HEK293 (cell line): ENCODE results near the gene FUT8.

Experiments used
- CTCF ChIA-PET: fragments of 350-600 bp; formaldehyde crosslinking; extraction: SDS; loops from one replicate; lab custom pipeline; 2021; ENCODE audit warnings: antibody characterized with exemption; lab: Yijun Ruan, JAX
- POLR2A ChIA-PET: fragments of 300-600 bp; formaldehyde crosslinking; extraction: SDS; loops from one replicate; lab custom pipeline; 2020; ENCODE audit warnings: antibody characterized with exemption, inconsistent platforms; lab: Yijun Ruan, JAX
- H3K27ac ChIP-seq: fragments of 200-500 bp; sonication (Bioruptor generic); 2 replicates; pipeline ENCODE4 v1.5.1; 2014; ENCODE audit warnings: low read depth, low read length, control low read depth, inconsistent platforms; ENCODE audit errors: extremely low read depth
- H3K36me3 ChIP-seq, 2 experiments: fragments of 200-500 bp in 1 of 2; sonication (Bioruptor generic) in 1 of 2; 1 replicate in 1 of 2; 2 replicates in 1 of 2; pipeline ENCODE4 v1.5.1; 2014 to 2017; ENCODE audit warnings: inconsistent platforms in 2 of 2, low read length in 2 of 2; ENCODE audit not compliant: control insufficient read depth in 2 of 2, insufficient read depth in 1 of 2
- H3K4me1 ChIP-seq: fragments of 200-500 bp; sonication (Bioruptor generic); 2 replicates; pipeline ENCODE4 v1.5.1; 2014; ENCODE audit warnings: mild to moderate bottlenecking, low read length, inconsistent platforms; ENCODE audit not compliant: control insufficient read depth, insufficient read depth
- H3K4me3 ChIP-seq: 2 replicates; pipeline ENCODE4 v1.5.1; 2011; ENCODE audit warnings: low read depth, mild to moderate bottlenecking, control low read depth, low read length, moderate library complexity
- H3K9me3 ChIP-seq: fragments of 200-500 bp; sonication (Bioruptor generic); 2 replicates; pipeline ENCODE4 v1.5.1; 2014; ENCODE audit warnings: low read depth, low read length, inconsistent platforms; ENCODE audit not compliant: control insufficient read depth, insufficient read depth
- BCL11A ChIP-seq: fragments of 450-650 bp; formaldehyde crosslinking; IDR thresholded peaks from 2 replicates; pipeline ENCODE4 v1.5.1; 2016; ENCODE audit warnings: low read depth, missing biosample characterization, missing genetic modification characterization
- GLIS1 ChIP-seq: fragments of 450-650 bp; formaldehyde crosslinking; IDR thresholded peaks from 2 replicates; pipeline ENCODE4 v1.5.1; 2016; ENCODE audit warnings: missing biosample characterization, missing genetic modification characterization
- HOXC10 ChIP-seq: sonication (generic); formaldehyde crosslinking; IDR thresholded peaks from 2 replicates; pipeline ENCODE4 v1.8.1; 2023; ENCODE audit warnings: mild to moderate bottlenecking, missing genetic modification reagents
- HOXD13 ChIP-seq: sonication (generic); formaldehyde crosslinking; IDR thresholded peaks from 2 replicates; pipeline ENCODE4 v1.8.0; 2022; ENCODE audit warnings: missing genetic modification reagents, borderline replicate concordance
- KLF1 ChIP-seq: fragments of 450-650 bp; formaldehyde crosslinking; IDR thresholded peaks from 2 replicates; pipeline ENCODE4 v1.5.1; 2016; ENCODE audit warnings: missing biosample characterization, missing genetic modification characterization
- MEIS1 ChIP-seq: sonication (generic); formaldehyde crosslinking; IDR thresholded peaks from 2 replicates; pipeline ENCODE4 v1.8.1; 2022; ENCODE audit warnings: missing genetic modification reagents, mild to moderate bottlenecking, borderline replicate concordance
- OVOL3 ChIP-seq: fragments of 450-650 bp; formaldehyde crosslinking; IDR thresholded peaks from 2 replicates; pipeline ENCODE4 v1.5.1; 2016; ENCODE audit warnings: missing biosample characterization, missing genetic modification characterization
- SP7 ChIP-seq: fragments of 450-650 bp; formaldehyde crosslinking; IDR thresholded peaks from 2 replicates; pipeline ENCODE4 v1.5.1; 2016; ENCODE audit warnings: missing biosample characterization, missing genetic modification characterization
- YY1 ChIP-seq: fragments of 450-650 bp; formaldehyde crosslinking; IDR thresholded peaks from 2 replicates; pipeline ENCODE4 v1.5.1; 2018; ENCODE audit warnings: missing biosample characterization, missing genetic modification characterization
- ZIC2 ChIP-seq: fragments of 450-650 bp; formaldehyde crosslinking; IDR thresholded peaks from 2 replicates; pipeline ENCODE4 v1.5.1; 2016; ENCODE audit warnings: missing biosample characterization, missing genetic modification characterization
- ZNF157 ChIP-seq: fragments of 450-650 bp; formaldehyde crosslinking; IDR thresholded peaks from 2 replicates; pipeline ENCODE4 v1.5.1; 2016; ENCODE audit warnings: missing biosample characterization, missing genetic modification characterization
- ZNF211 ChIP-seq: fragments of 450-650 bp; formaldehyde crosslinking; IDR thresholded peaks from 2 replicates; pipeline ENCODE4 v1.5.1; 2016; ENCODE audit warnings: low read depth, missing biosample characterization, missing genetic modification characterization
- ZNF292 ChIP-seq: fragments of 450-650 bp; formaldehyde crosslinking; IDR thresholded peaks from 2 replicates; pipeline ENCODE4 v1.5.1; 2016; ENCODE audit warnings: low read depth, missing biosample characterization, missing genetic modification characterization, borderline replicate concordance
- ZNF501 ChIP-seq: fragments of 450-650 bp; formaldehyde crosslinking; IDR thresholded peaks from 2 replicates; pipeline ENCODE4 v1.5.1; 2016; ENCODE audit warnings: missing biosample characterization, missing genetic modification characterization
- ZNF513 ChIP-seq: fragments of 450-650 bp; IDR thresholded peaks from 2 replicates; pipeline ENCODE4 v1.5.1; 2018; ENCODE audit warnings: missing biosample characterization, missing genetic modification characterization
- ZNF555 ChIP-seq: fragments of 450-650 bp; formaldehyde crosslinking; conservative IDR thresholded peaks from 2 replicates; pipeline ENCODE4 v1.5.1; 2017; ENCODE audit warnings: missing biosample characterization, mild to moderate bottlenecking, missing genetic modification characterization, inconsistent platforms
- ZNF626 ChIP-seq: fragments of 450-650 bp; sonication (Bioruptor Pico); formaldehyde crosslinking; IDR thresholded peaks from 2 replicates; pipeline ENCODE4 v1.5.1; 2018; ENCODE audit warnings: missing biosample characterization, missing genetic modification characterization, inconsistent platforms
- ZNF791 ChIP-seq: fragments of 450-650 bp; formaldehyde crosslinking; IDR thresholded peaks from 2 replicates; pipeline ENCODE4 v1.5.1; 2016; ENCODE audit warnings: missing biosample characterization, missing genetic modification characterization
- TF ChIP-seq, protein P1 (sequence below): fragments of 450-650 bp; formaldehyde crosslinking; IDR thresholded peaks from 2 replicates; pipeline ENCODE4 v1.5.1; 2016; ENCODE audit warnings: missing biosample characterization, missing genetic modification characterization, borderline replicate concordance
- TF ChIP-seq, protein P2 (sequence below): fragments of 450-650 bp; formaldehyde crosslinking; IDR thresholded peaks from 2 replicates; pipeline ENCODE4 v1.5.1; 2017; ENCODE audit warnings: missing biosample characterization, missing genetic modification characterization

FUT8 gene

DNA sequence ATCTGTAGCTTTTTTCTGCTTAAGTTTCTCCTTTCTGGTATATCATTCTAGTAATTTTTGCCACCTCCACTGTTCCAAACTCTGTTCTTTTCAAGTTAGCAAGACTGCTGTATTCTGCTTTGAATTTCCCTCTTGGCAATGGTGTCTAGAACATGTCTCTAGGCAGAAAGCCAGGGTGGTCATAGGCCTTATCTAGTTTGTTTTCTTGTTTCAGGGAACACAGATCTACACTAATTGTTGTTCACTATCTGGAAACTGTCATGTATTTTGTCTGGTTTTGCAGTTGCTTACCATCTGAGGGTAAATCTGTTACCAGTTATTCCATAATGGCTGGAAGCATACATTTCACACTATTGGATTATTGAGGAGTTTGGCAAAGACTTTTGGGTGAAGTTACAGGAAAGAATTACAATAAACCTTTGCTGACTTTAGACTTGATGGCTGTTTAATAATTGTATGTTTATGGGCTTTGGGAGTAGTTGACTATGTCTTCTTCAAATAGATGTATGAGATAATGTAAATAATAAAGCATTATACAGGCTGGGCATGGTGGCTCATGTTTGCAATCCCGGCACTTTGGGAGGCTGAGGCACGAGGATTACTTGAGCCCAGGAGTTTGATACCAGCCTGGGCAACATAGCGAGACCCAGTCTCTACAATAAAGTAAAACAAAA lies 41.4 kb downstream of the FUT8 start:
- POLR2A ChIA-PET = no interaction called here

DNA sequence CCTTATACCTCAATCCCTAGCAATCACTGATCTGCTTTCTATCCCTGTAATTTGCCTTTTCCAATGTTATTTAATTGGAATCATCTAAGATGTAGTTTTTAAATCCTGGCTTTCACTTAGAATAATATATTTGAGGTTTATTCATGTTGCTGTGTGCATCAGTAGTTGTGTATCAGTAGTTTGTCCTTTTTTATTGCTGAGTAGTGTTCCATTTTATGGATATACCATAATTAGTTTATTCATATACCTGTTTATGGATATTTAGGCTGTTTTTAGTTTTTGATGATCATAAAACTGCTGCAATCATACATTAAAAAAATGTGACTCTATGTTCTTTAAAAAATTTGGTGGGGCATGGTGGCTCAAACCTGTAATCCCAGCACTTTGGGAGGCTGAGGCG lies 43.7 kb downstream of the FUT8 start:
- CTCF ChIA-PET = no interaction called here
- no peaks in the 10 kb centered on the region for H3K4me1 ChIP-seq
- POLR2A ChIA-PET = no interaction called here
- no peaks in the 10 kb centered on the region; a peak in 1 of 3 replicates for H3K36me3 ChIP-seq
- TF ChIP-seq ZNF791 (tag by site-specific recombination) (no peak), ZNF555 (tag by site-specific recombination) (no peak), HOXC10 (CRISPR knock-in tag) (no peak), BCL11A (tag by site-specific recombination) (no peak), ZNF292 (tag by site-specific recombination) (no peak), HOXD13 (CRISPR knock-in tag) (no peak)
- no peak overlapping the region for H3K4me3 ChIP-seq
- H3K9me3 ChIP-seq = no peaks in the 10 kb centered on the region
- H3K27ac ChIP-seq = no peak overlapping the region

More for the DNA sequence above, 41.4 kb downstream of the FUT8 start:
- Histone ChIP-seq H3K4me3 (no peak overlapping the region), H3K4me1 (no peaks in the 10 kb centered on the region), H3K9me3 (no peaks in the 10 kb centered on the region), H3K27ac (no peak overlapping the region), H3K36me3 (no peaks in the 10 kb centered on the region; a peak in 1 of 3 replicates)
- TF ChIP-seq GLIS1 (tag by site-specific recombination) (no peak), SP7 (no peak)
- TF ChIP-seq, protein P1, sequence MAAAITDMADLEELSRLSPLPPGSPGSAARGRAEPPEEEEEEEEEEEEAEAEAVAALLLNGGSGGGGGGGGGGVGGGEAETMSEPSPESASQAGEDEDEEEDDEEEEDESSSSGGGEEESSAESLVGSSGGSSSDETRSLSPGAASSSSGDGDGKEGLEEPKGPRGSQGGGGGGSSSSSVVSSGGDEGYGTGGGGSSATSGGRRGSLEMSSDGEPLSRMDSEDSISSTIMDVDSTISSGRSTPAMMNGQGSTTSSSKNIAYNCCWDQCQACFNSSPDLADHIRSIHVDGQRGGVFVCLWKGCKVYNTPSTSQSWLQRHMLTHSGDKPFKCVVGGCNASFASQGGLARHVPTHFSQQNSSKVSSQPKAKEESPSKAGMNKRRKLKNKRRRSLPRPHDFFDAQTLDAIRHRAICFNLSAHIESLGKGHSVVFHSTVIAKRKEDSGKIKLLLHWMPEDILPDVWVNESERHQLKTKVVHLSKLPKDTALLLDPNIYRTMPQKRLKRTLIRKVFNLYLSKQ (tag by site-specific recombination) = no peak
- CTCF ChIA-PET = no interaction called here

GRCh38 chr14:65461730-65462129 lies 49.2 kb downstream of the FUT8 start:
- POLR2A ChIA-PET = no interaction called here
- CTCF ChIA-PET = no interaction called here
- no peaks in the 10 kb centered on the region for H3K9me3 ChIP-seq
- no peaks in the 10 kb centered on the region; a peak in 1 of 3 replicates for H3K36me3 ChIP-seq
- no peak overlapping the region for H3K27ac ChIP-seq
- H3K4me3 ChIP-seq = no peak overlapping the region
- no peaks in the 10 kb centered on the region for H3K4me1 ChIP-seq
- TF ChIP-seq ZIC2 (tag by site-specific recombination) (no peak), KLF1 (tag by site-specific recombination) (no peak), ZNF501 (tag by site-specific recombination) (no peak), ZNF211 (tag by site-specific recombination) (no peak), BCL11A (tag by site-specific recombination) (no peak), ZNF157 (tag by site-specific recombination) (no peak), MEIS1 (CRISPR knock-in tag) (no peak), YY1 (tag by site-specific recombination) (no peak)
- TF ChIP-seq, all 188 proteins: peak for 0

GRCh38 chr14:65462411-65462810 lies 49.9 kb downstream of the FUT8 start:
- no peak for TF ChIP-seq ZNF513 (tag by site-specific recombination)
- no peak for TF ChIP-seq ZNF626 (tag by site-specific recombination)
- no peak for TF ChIP-seq OVOL3 (tag by site-specific recombination)
- TF ChIP-seq, protein P2, sequence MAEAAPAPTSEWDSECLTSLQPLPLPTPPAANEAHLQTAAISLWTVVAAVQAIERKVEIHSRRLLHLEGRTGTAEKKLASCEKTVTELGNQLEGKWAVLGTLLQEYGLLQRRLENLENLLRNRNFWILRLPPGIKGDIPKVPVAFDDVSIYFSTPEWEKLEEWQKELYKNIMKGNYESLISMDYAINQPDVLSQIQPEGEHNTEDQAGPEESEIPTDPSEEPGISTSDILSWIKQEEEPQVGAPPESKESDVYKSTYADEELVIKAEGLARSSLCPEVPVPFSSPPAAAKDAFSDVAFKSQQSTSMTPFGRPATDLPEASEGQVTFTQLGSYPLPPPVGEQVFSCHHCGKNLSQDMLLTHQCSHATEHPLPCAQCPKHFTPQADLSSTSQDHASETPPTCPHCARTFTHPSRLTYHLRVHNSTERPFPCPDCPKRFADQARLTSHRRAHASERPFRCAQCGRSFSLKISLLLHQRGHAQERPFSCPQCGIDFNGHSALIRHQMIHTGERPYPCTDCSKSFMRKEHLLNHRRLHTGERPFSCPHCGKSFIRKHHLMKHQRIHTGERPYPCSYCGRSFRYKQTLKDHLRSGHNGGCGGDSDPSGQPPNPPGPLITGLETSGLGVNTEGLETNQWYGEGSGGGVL (tag by site-specific recombination) = no peak
- no peaks in the 10 kb centered on the region; a peak in 1 of 3 replicates for H3K36me3 ChIP-seq
- no peak overlapping the region for H3K4me3 ChIP-seq
- CTCF ChIA-PET = no interaction called here
- no peaks in the 10 kb centered on the region for H3K4me1 ChIP-seq
- POLR2A ChIA-PET = no interaction called here
- no peaks in the 10 kb centered on the region for H3K9me3 ChIP-seq
- no peak overlapping the region for H3K27ac ChIP-seq
